HG03045 (cell line): ENCODE measurements around the gene SPATA19.
"Not testable (repeated sequence)": the region's sequence is repeated elsewhere in the genome, so short reads cannot be mapped to it uniquely, and the experiment has no call there.

Source experiments
- ATAC-seq: cut with Tn5 transposase; IDR thresholded peaks from one replicate; pipeline ENCODE4 v1.9.1; 2021; ENCODE audit warnings: mild to moderate bottlenecking, moderate library complexity; ENCODE audit not compliant: unreplicated experiment

Gene SPATA19

GRCh38 chr11:133845413-133845812, at the start of gene SPATA19:
Gene SPATA19 (minus strand): TSS chr11:133845513. CDS start chr11:133845446, 67 bp downstream.
- no peak for ATAC-seq

- no peak for ATAC-seq
Measured at GRCh38 chr11:133895061-133895479, 49.8 kb upstream of the SPATA19 start.

GRCh38 chr11:133893381-133893780, 48.1 kb upstream of the SPATA19 start:
- no peak for ATAC-seq

GRCh38 chr11:133892584-133893380, 47.5 kb upstream of the SPATA19 start:
- no peak for ATAC-seq

GRCh38 chr11:133892126-133892525, 46.8 kb upstream of the SPATA19 start:
- ATAC-seq: no peak

- ATAC-seq: no peak
Measured at GRCh38 chr11:133889893-133890292, 44.6 kb upstream of the SPATA19 start.

- ATAC-seq: no peak
Measured at GRCh38 chr11:133889188-133889587, 43.9 kb upstream of the SPATA19 start.

- ATAC-seq: no peak
Measured at GRCh38 chr11:133887692-133888332, 42.5 kb upstream of the SPATA19 start.

GRCh38 chr11:133886029-133886428, 40.7 kb upstream of the SPATA19 start:
- ATAC-seq: no peak

- no peak for ATAC-seq
Measured at GRCh38 chr11:133872160-133872559, 26.8 kb upstream of the SPATA19 start.

GRCh38 chr11:133867456-133867855, 22.1 kb upstream of the SPATA19 start:
- ATAC-seq: no peak

- no peak for ATAC-seq
Measured at GRCh38 chr11:133865466-133865865, 20.2 kb upstream of the SPATA19 start.

- no peak for ATAC-seq
Measured at GRCh38 chr11:133864756-133865155, 19.4 kb upstream of the SPATA19 start.

- no peak for ATAC-seq
Measured at GRCh38 chr11:133860151-133860550, 14.8 kb upstream of the SPATA19 start.

- not testable (repeated sequence) for ATAC-seq
Measured at GRCh38 chr11:133854330-133854960, 9.1 kb upstream of the SPATA19 start.

- ATAC-seq: no peak
Measured at GRCh38 chr11:133844217-133844616, 1.1 kb downstream of the SPATA19 start.

GRCh38 chr11:133843454-133843987, 1.8 kb downstream of the SPATA19 start:
- ATAC-seq: no peak

GRCh38 chr11:133842730-133843129, 2.6 kb downstream of the SPATA19 start:
- ATAC-seq: no peak

- ATAC-seq: no peak
Measured at GRCh38 chr11:133842053-133842452, 3.3 kb downstream of the SPATA19 start.

GRCh38 chr11:133841279-133842043, 3.9 kb downstream of the SPATA19 start:
- no peak for ATAC-seq

- no peak for ATAC-seq
Measured at GRCh38 chr11:133840479-133840941, 4.8 kb downstream of the SPATA19 start.
